HG02678 (cell line): ENCODE results near the gene COL18A1.
"Not testable (repeated sequence)": the region's sequence is repeated elsewhere in the genome, so short reads cannot be mapped to it uniquely, and the experiment has no call there.

ENCODE experiments used
- ATAC-seq: cut with Tn5 transposase; IDR thresholded peaks from one replicate; pipeline ENCODE4 v1.9.1; 2021; ENCODE audit warnings: mild to moderate bottlenecking, moderate library complexity; ENCODE audit not compliant: unreplicated experiment

The COL18A1 gene

DNA sequence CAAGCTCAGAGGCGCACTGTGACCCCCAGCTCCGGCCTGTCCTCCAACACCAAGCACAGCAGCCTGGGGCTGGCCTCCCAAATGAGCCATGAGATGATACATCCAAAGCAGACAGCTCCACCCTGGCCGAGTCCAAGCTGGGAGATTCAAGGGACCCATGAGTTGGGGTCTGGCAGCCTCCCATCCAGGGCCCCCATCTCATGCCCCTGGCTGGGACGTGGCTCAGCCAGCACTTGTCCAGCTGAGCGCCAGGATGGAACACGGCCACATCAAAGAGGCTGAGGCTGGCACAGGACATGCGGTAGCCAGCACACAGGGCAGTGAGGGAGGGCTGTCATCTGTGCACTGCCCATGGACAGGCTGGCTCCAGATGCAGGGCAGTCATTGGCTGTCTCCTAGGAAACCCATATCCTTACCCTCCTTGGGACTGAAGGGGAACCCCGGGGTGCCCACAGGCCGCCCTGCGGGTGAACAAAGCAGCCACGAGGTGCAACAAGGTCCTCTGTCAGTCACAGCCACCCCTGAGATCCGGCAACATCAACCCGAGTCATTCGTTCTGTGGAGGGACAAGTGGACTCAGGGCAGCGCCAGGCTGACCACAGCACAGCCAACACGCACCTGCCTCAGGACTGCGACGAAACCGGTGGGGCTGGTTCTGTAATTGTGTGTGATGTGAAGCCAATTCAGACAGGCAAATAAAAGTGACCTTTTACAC is 108.2 kb downstream of the COL18A1 start:
- no peak for ATAC-seq

GRCh38 chr21:45513741-45514310 is 108.9 kb downstream of the COL18A1 start:
- ATAC-seq, result no peak

DNA sequence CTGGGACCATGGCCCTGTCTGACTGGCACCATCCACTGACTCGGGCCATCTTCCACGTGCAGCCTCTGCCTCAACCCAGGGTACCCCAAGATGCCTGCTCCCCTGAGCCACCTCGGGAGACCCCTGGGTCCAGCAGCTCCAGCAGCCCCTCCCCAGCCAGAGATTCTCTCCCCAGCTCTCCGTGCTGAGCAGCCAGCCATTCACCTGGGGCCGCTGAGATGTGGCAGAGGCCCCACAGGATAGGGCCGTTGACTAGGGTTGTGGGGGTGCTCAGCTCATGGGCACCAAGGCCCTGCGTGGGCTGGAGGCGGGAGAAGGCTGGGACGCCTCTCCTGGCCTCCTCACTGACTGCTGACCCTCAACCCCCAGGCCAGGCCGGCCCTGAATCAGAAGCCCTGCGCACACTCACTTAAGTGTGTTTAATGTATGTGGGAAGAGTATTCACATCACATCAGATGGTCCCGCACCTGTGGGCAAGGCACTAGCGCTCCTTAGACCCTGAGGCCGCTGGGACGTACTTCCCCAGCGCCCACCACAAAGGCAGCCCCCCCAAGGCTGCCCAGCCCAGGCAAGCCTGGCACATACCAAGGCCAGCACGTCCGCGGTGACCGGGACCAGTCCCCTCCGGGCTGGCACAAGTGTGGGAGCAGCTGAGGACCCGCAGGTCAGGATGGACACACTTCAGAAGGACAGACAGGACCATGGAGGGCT is 109.5 kb downstream of the COL18A1 start:
- no peak for ATAC-seq

GRCh38 chr21:45515241-45516061 is 110.5 kb downstream of the COL18A1 start:
- ATAC-seq, result no peak

DNA sequence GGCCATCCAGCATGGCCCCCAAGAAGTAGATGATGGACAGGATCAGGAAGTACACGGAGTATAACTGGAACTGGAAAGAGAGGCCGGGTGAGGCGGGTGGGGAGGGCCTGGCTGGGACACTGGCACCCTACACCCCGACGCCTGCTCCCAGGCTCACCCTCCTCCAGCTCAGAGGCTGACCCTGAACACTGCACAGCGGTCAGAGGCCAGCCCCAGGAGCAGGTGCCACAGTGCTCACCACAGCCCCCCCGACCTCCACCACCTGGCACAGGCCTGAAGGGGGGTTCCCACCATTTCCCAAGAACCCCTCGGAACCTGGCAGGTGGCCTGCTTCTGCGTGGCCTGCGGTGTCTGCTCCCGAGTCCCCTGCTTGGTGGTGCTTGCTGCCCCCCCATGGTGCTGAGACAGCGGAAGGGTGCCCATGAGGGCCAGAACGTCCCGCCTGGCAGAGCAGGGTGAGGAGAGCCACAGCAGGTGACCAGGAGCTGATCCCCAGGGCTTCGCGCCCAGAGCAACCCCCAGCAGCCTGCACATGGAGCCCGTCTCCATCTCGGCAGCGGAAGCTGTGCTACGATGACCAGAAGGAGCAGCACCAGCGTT is 111.2 kb downstream of the COL18A1 start:
- no peak for ATAC-seq

DNA sequence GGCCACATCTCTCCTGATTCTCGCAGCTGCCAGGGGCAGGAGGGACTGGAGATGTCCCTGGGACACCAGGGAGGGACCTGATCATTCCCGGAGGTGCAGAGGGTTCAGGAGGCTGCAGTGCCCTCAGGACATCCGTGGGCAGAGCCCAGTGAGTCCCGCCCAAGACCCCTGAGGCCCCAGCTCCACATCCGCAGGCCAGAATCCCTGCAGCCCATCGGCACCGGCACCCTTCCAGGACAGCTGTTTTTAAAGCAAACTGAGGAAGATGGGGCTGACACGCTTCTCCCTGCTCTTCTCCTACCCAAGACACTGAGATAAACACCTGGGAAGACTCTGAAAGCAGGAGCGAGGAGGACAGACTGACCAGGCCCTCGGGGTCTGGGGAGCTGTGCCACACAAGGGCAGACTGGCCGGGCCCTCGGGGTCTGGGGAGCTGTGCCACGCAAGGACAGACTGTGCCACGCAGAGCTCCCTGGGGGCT is 111.7 kb downstream of the COL18A1 start:
- ATAC-seq, result no peak

DNA sequence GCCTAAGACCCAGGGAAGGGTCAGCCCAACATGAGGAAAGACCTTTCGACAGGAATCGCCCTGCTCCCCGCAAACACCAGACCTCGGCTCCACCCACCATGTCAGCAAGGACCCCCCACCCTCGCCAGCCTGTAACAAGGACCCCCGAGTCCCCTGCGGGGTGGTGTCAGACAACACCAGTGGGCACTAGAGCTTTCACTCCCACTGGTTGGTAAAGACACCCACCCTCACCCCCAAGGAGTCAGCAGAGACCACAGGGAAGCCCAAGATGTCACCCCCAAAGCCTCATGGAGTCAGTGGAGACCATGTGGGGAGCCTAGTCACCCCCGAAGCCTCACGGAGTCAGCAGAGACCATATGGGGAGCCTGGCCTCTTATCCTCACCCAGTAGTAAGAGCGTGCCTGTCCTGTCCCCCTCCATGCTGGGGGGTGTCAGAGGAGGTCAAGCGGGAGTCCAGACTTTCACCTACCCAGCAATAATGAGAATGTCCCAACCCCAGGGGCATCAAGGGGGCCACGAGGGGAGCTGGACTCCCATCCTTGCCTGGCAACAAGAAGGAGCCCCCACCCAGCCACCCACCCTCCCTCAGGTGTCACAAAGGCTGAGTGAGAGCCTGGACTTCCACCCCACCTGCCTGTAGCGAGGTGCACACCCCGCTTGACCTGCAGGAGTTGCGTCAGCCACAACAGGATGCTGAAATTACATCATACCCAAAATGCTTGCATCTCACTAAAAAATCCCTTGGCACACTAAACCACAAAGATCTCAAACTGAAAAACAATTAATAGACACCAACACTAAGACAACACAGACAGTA is 112.5 kb downstream of the COL18A1 start:
- ATAC-seq, result no peak

GRCh38 chr21:45518742-45519141 is 113.8 kb downstream of the COL18A1 start:
- no peak for ATAC-seq

DNA sequence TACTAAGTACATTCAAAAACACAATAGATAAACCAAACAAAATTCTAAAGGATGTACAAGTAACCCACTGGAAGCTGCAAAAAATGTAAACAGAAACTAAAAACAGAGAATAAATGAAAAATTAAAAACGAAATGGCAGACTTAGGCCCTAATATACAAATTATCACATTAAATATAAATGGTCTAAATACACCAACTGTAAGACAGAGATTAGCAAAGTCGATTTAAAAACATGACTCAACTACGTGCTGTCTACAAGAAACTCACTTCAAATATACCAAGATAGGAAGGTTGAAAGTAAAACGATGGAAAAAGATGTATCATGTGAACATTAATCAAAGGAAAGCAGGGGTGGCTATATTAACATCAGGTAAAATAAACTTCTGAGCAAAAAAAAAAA is 114.2 kb downstream of the COL18A1 start:
- ATAC-seq, result no peak

DNA sequence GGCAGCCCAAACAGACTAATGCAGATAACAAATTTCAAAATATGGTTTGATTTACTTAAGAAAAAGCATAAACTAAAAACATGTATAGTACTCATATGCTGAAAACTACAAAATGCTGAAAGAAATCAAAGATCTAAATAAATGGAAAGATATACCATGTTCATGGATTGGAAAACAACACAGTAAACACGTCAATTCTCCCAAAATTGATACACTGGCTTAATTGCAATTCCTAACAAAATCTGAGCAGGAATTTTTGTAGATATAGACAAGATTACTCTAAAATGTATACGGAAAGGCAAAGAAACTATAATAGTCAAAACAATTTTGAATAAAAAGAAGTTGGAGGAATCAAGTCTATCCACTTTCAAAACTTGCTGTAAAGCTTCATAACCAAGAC is 116.3 kb downstream of the COL18A1 start:
- no peak for ATAC-seq

- ATAC-seq, result no peak
These were observed 117.4 kb downstream of the COL18A1 start for GRCh38 chr21:45522381-45522780.

DNA sequence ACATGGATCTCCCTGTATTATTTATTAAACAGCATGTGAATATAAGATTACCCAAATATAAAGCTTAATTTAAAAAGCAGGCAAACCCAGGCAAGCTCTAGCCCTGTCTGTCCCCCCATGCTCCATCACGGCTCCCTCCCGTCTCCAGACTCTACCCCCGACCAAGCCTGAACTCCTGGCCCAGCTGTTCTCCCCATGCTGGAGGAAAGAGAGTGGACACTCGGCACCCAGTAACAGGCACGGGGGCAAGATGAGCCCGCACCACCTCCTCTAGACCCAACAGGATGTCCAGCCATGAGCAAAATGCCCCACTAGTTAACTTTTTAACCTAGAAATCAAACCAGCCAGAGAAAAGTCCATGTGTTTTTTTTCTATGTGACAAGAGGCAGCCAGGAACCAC is 118.0 kb downstream of the COL18A1 start:
- no peak for ATAC-seq

GRCh38 chr21:45523411-45524101 is 118.6 kb downstream of the COL18A1 start:
- no peak for ATAC-seq

DNA sequence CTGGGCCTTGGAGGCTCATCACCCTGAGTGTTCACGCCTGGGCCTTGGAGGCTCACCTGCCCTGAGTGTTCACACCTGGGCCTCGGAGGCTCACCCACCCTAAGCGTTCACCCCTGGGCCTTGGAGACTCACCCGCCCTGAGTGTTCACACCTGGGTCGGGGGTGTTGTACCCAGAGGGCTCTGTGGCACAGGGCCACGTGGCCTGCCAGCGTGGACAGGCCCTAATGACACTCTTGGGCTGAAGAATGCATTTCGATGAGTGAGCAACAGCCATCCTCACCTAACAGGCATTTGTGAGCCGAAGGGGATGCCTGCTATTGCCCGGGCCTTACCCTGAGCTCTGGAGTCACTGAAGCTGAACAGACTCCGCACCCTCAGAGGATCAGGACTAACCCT is 119.8 kb downstream of the COL18A1 start:
- no peak for ATAC-seq

DNA sequence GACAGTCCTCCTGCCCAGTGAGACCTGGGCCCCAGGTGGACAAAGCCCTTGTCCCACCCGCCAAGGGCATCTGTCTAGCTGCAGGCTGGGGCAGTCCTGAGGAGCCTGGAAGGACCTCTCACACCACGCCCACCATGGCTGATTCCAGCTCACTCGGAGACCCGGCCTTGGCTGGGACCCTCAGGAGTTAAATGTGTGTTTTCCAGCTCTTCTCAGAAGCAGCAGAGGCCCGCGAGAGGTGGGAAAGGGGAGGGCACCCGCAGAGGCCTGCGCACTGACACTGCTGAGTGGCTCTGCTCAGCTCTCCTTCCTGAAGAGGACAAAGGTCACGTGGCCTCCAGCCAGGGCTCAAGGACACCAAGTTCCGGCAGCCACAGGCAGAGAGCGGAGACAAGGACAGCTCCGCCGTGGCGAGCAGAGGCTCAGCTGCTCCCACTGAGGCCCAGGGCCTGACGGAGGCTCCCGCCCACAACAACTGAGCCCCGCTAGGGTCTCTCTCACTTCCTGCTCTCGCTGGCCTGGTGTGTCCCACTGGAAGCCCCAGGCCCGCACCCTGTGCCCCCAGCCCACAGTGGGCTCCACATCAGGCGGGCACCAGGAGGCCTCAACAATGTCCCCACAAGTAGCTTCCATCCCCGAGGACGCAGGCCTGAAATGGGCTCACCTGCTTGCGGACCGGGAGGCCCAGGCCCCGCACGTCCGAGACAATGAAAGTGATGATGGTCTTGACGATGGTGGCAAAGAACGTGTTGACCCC is 120.4 kb downstream of the COL18A1 start:
- ATAC-seq, result no peak

- no peak for ATAC-seq
These were observed 120.9 kb downstream of the COL18A1 start for GRCh38 chr21:45525910-45526306.

GRCh38 chr21:45527151-45527999 is 122.4 kb downstream of the COL18A1 start:
- not testable (repeated sequence) for ATAC-seq
